NB4 (cell line): ENCODE results near the gene ING4.

ENCODE experiments used
- CTCF ChIP-seq: IDR thresholded peaks from one replicate; pipeline ENCODE4 v1.5.1; 2012; ENCODE audit warnings: low read depth, low read length
- MAX ChIP-seq: IDR thresholded peaks from 2 replicates; pipeline ENCODE4 v1.6.1; 2011; ENCODE audit warnings: low read depth, low read length
- POLR2A ChIP-seq: IDR thresholded peaks from 2 replicates; pipeline ENCODE4 v1.6.1; 2011; ENCODE audit warnings: mild to moderate bottlenecking; ENCODE audit not compliant: insufficient read length; ENCODE audit errors: extremely low read depth

GRCh38 chr12:6688543-6688998 is 25.7 kb upstream of the ING4 start:
- TF ChIP-seq POLR2A: no peak
- TF ChIP-seq CTCF: no peak
- TF ChIP-seq MAX: peak; percentile 42; the same call in 1 of the 2 replicates
